HL-60/S4 treated with phorbol 12-myristate 13-acetate at 8.2 ng/mL for 4 days and 3 days (cell line): ENCODE measurements around the gene SLC5A2.
"Not testable (repeated sequence)": the region's sequence is repeated elsewhere in the genome, so short reads cannot be mapped to it uniquely, and the experiment has no call there.

Experiments used
- in situ Hi-C: fragments of 300-500 bp; cut with MboI; formaldehyde crosslinking; loops from 2 replicates; pipeline ENCODE4 v1.15.0; 2022; ENCODE audit warnings: low sequenced_read_pairs

SLC5A2 gene

DNA sequence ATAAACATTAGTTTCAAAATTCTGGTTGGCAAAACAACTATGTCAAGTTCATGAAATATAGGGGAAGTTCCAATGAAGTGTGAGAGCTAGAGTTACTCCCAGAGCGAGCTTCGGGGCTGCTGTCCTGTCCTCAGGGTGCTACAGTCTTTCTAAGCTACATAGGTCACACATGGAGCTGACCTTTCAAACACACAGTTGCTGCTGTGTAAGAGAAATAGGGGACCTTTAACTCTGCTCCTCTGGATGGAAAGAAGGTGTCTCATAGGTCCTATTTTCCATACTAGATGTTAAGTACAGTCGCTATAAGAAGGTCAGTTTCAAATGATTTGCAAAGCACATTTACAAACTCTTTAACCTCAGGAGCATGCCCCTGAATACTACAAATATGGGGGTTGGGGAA, 38.4 kb downstream of the SLC5A2 start:
- in situ Hi-C loops = no loop called here

GRCh38 chr16:31522071-31522470, 39.1 kb downstream of the SLC5A2 start:
- in situ Hi-C loops = no loop called here

GRCh38 chr16:31523768-31524167, 40.8 kb downstream of the SLC5A2 start:
- in situ Hi-C loops = not testable (repeated sequence)

DNA sequence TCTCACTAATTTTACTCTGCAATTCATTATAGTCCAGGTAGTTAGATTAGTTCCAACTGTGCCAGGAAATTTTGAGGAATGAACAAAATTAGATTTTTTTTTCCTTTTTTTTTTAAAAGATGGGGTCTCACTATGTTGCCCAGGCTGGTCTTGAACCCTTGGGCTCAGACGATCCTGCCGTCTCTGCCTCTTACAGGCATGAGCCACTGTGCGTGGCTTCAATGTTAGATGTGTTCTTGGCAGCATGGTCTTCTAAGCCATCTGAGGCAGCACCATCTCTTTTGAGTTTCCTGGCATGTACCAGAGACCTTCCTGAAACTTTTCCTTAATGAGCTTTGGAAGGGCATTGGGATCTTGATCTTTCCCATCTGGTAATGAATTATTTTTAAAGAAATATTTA, 42.2 kb downstream of the SLC5A2 start:
- in situ Hi-C loops = no loop called here

DNA sequence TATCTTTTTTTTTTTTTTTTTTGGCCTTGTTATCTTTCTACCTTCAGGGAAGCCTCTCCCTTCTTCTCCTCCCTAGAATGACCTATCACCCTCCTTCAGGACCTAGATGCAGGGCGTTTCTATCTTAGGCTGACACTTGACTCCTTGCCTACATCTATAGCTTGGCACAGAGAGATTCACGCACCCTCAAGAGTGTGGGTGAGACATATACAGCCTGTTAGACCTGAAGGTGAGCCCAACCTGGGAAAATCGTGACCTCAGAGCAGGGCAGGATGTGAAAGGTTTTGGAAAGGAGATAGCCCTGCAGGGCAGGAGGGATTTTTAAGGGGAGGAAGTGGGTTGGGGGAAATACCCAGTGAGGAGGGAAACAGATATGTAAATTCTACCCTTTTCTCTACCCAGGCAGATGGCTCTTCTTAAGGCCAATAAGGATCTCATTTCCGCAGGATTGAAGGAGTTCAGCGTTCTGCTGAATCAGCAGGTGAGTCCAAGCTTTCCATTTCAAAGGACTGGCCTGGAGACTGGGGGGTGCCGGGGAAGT, 44.9 kb downstream of the SLC5A2 start, which contains the start of gene AHSP:
TSS of gene AHSP (plus strand) at position 167 of the 541 bp plus-strand sequence. CDS start at position 407, 240 bp downstream.
- in situ Hi-C loops = no loop called here

DNA sequence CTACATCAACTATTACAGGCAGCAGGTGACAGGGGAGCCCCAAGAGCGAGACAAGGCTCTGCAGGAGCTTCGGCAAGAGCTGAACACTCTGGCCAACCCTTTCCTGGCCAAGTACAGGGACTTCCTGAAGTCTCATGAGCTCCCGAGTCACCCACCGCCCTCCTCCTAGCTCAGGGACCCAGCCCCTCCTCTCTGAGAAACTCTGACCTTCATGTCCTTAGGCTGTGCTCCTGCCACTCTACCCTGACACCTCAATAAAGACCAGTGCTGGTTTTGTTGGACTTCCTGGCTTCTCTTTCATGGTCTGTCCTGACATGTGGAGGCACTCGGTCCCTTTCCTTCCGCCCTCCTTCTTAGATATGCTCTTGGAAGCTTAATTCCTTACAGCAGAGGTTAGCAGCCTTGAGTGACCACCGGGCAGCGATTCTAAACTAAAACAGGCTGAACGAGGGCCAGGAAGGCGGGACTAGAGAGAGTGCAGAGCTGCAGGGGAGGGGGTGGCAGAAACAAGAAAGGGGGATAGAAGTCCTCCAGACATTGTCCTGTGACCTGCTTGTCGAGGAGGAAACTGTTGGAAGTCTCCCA, 45.7 kb downstream of the SLC5A2 start:
- in situ Hi-C loops = no loop called here

DNA sequence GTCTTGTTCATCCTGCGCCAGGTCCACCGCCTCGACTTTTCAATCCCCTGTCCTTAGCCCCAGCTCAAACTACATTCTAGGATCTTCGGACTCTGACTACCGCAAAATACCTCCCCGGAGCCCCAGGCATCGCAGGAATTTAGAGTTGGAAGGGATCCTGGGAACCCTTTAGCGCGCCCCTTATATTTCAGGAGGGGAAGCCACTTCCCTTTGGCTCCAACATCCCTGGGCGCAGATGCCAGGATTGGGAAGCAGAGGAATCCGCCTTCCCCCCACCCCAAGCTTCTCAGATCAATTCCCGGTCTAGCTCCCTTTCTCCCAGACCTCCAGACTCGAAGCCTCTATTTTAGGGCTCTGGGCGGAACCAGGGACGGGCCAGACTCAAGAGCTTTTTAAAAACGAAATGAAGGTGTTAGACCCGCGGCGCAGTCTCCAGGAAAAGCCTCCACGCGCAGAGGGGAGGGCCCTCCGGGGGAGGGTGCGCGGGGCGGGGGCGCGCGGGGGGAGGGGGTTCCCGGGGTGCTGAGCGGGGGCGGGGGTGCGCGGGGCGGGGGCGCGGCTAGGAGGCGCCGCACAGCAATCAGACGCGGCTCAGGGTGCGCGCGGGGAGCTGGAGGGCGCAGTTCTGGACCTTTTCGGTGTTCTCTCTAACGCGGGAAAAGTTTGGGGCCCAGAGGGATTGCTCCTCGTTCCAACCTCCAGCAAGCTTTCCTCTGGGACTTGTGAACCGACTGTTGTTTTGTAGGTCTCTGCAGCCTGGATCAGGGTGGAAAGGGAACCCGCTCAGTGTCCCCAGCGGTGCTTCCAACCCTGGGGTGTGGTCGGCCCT, 46.4 kb downstream of the SLC5A2 start:
- in situ Hi-C loops = no loop called here

DNA sequence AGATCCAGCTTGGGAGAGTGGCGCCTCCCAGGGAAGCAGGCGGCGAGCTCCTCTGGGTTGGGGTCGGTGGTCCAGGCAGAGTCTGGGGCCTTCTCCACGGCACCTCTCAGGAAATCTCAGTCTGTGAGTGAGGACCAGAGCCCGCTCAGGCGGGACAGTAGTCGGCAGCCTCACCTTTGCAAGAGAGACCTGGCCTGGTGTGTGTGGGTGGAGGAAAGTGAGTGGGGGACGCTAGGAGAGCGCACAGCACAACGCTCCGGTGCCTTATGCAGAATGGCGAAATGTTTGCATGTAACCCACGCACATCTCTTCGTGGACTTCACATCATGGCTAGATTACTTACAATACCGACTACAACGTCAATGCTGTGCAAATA, 47.0 kb downstream of the SLC5A2 start:
- in situ Hi-C loops = no loop called here

DNA sequence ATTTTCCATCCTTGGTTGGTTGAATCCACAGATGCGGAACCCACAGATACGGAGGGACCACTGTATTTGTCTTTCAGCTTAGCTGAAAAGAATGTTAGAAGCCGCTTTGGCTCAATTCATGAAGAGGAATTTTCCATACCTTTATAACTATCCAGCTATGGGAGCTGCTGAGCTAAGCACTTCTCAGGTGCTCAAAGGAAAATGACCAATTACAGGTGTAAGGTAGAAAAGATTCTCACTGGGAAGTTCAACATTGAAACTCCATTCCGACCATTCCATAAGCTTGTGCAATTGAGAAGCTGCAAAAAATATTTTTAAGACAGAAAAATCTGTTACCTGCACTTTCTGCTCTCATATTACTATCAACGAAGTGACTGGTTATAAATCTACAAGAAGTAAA, 47.5 kb downstream of the SLC5A2 start:
- in situ Hi-C loops = no loop called here

- in situ Hi-C loops = no loop called here
Measured at GRCh38 chr16:31531096-31531495, 48.2 kb downstream of the SLC5A2 start.

- in situ Hi-C loops = no loop called here
Measured at GRCh38 chr16:31532120-31532519, 49.2 kb downstream of the SLC5A2 start.

GRCh38 chr16:31532896-31533295, 50.0 kb downstream of the SLC5A2 start:
- in situ Hi-C loops = no loop called here

GRCh38 chr16:31535737-31536136, 52.8 kb downstream of the SLC5A2 start:
- in situ Hi-C loops = no loop called here

GRCh38 chr16:31536804-31537361, 54.0 kb downstream of the SLC5A2 start:
- in situ Hi-C loops = no loop called here

- in situ Hi-C loops = no loop called here
Measured at GRCh38 chr16:31537362-31538242, 54.7 kb downstream of the SLC5A2 start.

- in situ Hi-C loops = not testable (repeated sequence)
Measured at GRCh38 chr16:31538243-31538598, 55.3 kb downstream of the SLC5A2 start.

GRCh38 chr16:31539762-31540161, 56.8 kb downstream of the SLC5A2 start:
- in situ Hi-C loops = not testable (repeated sequence)
